ENCODE results near the gene TC2N. TPM values are rescaled to one million over a fixed set of nuclear protein-coding genes. Genes with fewer than 3 reads are reported as not detected.

Gene TC2N
- total and polyA plus RNA-seq, 2 of the 4 experiments (the other 2 are of a cell fraction): 0.03 to 0.18 TPM

DNA sequence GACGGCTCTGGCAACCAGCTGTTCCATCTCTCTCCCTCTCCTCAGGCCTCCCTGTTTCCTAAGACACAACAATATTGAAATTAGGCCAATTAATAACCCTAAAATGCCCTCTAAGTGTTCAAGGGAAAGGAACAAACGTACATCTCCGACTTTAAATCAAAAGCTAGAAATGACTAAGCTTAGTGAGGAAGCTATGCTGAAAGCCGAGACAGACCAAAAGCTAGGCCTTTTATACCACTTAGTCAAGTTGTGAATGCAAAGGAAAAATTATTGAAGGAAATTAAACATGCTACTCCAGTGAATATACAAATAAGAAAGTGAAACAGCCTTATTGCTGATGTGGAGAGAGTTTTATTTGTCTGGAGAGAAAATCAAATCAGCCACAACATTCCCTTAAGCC lies 73.6 kb downstream of the TC2N start:
- TF ChIP-seq, protein P1, sequence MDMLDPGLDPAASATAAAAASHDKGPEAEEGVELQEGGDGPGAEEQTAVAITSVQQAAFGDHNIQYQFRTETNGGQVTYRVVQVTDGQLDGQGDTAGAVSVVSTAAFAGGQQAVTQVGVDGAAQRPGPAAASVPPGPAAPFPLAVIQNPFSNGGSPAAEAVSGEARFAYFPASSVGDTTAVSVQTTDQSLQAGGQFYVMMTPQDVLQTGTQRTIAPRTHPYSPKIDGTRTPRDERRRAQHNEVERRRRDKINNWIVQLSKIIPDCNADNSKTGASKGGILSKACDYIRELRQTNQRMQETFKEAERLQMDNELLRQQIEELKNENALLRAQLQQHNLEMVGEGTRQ (IDR thresholded peaks at IDR 0.05; ENCODE audit: low read depth, low read length): no peak
- TF ChIP-seq CEBPB (IDR thresholded peaks at IDR 0.05; ENCODE audit: low read depth, low read length) (no peak), NFE2L2 (IDR thresholded peaks at IDR 0.05; ENCODE audit: low read depth, low read length) (no peak), RCOR1 (IDR thresholded peaks at IDR 0.05; ENCODE audit: insufficient replicate concordance, low read length) (no peak)
- Histone ChIP-seq H2BK120ac (ENCODE audit: low read depth, low read length) (no peak overlapping the region), H3K27me3 (ENCODE audit: control insufficient read depth, insufficient read depth, low read length) (no peaks in the 10 kb centered on the region), H3K4me2 (ENCODE audit: low read depth, low read length) (no peak overlapping the region), H3K56ac (ENCODE audit: extremely low read depth, insufficient read depth, low read length) (no peak overlapping the region), H3K9ac (ENCODE audit: low read depth, low read length) (no peak overlapping the region), H4K8ac (ENCODE audit: low read depth in 2 of 2, low read length in 2 of 2) (no peak overlapping the region), H3K9me1 (ENCODE audit: insufficient read depth, low read length) (no peaks in the 10 kb centered on the region), H2AFZ (replicated peaks; ENCODE audit: low read length, poor library complexity) (no peak overlapping the region), H3K4me1 (ENCODE audit: control insufficient read depth, insufficient read depth, low read length) (no peaks in the 10 kb centered on the region), H3K14ac (replicated peaks; ENCODE audit: low read depth, low read length) (no peak overlapping the region), H3K9me3 (ENCODE audit: control insufficient read depth, insufficient read depth, low read length) (no peaks in the 10 kb centered on the region), H3K27ac (ENCODE audit: insufficient read depth, low read length) (no peak overlapping the region), H3K18ac (ENCODE audit: low read depth, low read length) (no peak overlapping the region), H4K20me1 (ENCODE audit: insufficient read depth, low read length) (no peaks in the 10 kb centered on the region), H3K79me1 (ENCODE audit: low read depth in 1 of 2, low read length in 2 of 2) (no peaks in the 10 kb centered on the region), H3K36me3 (ENCODE audit: control insufficient read depth, insufficient read depth, low read length) (no peaks in the 10 kb centered on the region), H3K23ac (ENCODE audit: low read depth, low read length) (no peak overlapping the region), H2AK9ac (replicated peaks; ENCODE audit: low read depth, low read length, poor library complexity) (no peak overlapping the region), H4K5ac (ENCODE audit: low read depth, low read length) (no peak overlapping the region), H4K91ac (ENCODE audit: insufficient read depth, low read depth, low read length) (no peak overlapping the region), H2AK5ac (ENCODE audit: low read depth, low read length) (no peak overlapping the region), H2BK20ac (ENCODE audit: low read depth, low read length) (no peak overlapping the region), H3K4me3 (ENCODE audit: insufficient read depth, low read depth, low read length) (no peak overlapping the region), H2BK5ac (ENCODE audit: low read depth, low read length, poor library complexity, severe bottlenecking) (no peak overlapping the region), H2BK15ac (ENCODE audit: low read depth, low read length) (no peak overlapping the region), H3K4ac (ENCODE audit: low read depth, low read length) (no peak overlapping the region)
- in situ Hi-C loops (cut with MboI; ENCODE audit: low sequenced_read_pairs): no loop called here
- no CpG with 5 or more reads among the region's 4 CpGs for WGBS, 2 experiments (ENCODE audit: extremely low coverage in 2 of 2, insufficient read length in 1 of 2)
- no peak for DNase-seq
- BruUV-seq (replicated peaks): no TSS peak
- dilution Hi-C loops (cut with HindIII; ENCODE audit: low sequenced_read_pairs, unreplicated experiment): no loop called here
- no peak for ATAC-seq (ENCODE audit: low read depth)
- ChIA-PET CTCF (no interaction called here), POLR2A (ENCODE audit: unreplicated experiment) (no interaction called here)
- intact Hi-C loops (cut with micrococcal nuclease): no loop called here
